Smooth muscle cell (in vitro differentiated cells): ENCODE measurements around the gene FARS2. TPM values are rescaled to one million over a fixed set of nuclear protein-coding genes. Genes with fewer than 3 reads are reported as not detected.

ENCODE experiments used
- DNase-seq: peaks from one replicate; lab custom pipeline; 2025; ENCODE audit not compliant: unreplicated experiment; lab: John Stamatoyannopoulos, UW
- H2AFZ ChIP-seq: fragments of 200-600 bp; sonication (generic); 2 replicates; pipeline ENCODE4 v1.6.0; 2016; ENCODE audit warnings: antibody characterized with exemption, low read depth, mild to moderate bottlenecking
- H3F3A ChIP-seq: fragments of 200-600 bp; sonication (generic); 2 replicates; pipeline ENCODE4 v1.6.0; 2017; ENCODE audit warnings: antibody characterized with exemption, low read depth
- H3K27ac ChIP-seq: fragments of 200-600 bp; sonication (generic); 2 replicates; pipeline ENCODE4 v1.5.1; 2016; ENCODE audit warnings: low read depth, mild to moderate bottlenecking
- H3K27me3 ChIP-seq: fragments of 200-600 bp; sonication (generic); 2 replicates; pipeline ENCODE4 v1.6.1; 2016; ENCODE audit warnings: low read depth, mild to moderate bottlenecking
- H3K36me3 ChIP-seq: fragments of 200-600 bp; sonication (generic); 2 replicates; pipeline ENCODE4 v1.5.1; 2016; ENCODE audit warnings: low read depth
- H3K4me1 ChIP-seq: fragments of 200-600 bp; sonication (generic); 2 replicates; pipeline ENCODE4 v1.5.1; 2016; ENCODE audit warnings: low read depth
- H3K4me2 ChIP-seq: fragments of 200-600 bp; sonication (generic); 2 replicates; pipeline ENCODE4 v1.6.0; 2016; ENCODE audit warnings: mild to moderate bottlenecking
- H3K4me3 ChIP-seq: fragments of 200-600 bp; sonication (generic); 2 replicates; pipeline ENCODE4 v1.5.1; 2016; ENCODE audit warnings: mild to moderate bottlenecking
- H3K79me2 ChIP-seq: fragments of 200-600 bp; sonication (generic); 2 replicates; pipeline ENCODE4 v1.6.0; 2016; ENCODE audit warnings: low read depth, mild to moderate bottlenecking
- H3K9ac ChIP-seq: fragments of 200-600 bp; sonication (generic); 2 replicates; pipeline ENCODE4 v1.6.0; 2016; ENCODE audit warnings: low read depth
- H3K9me3 ChIP-seq: fragments of 200-600 bp; sonication (generic); replicated peaks from 2 replicates; pipeline ENCODE4 v1.5.1; 2016; ENCODE audit warnings: low read depth
- H4K20me1 ChIP-seq: fragments of 200-600 bp; sonication (generic); 2 replicates; pipeline ENCODE4 v1.6.0; 2016; ENCODE audit warnings: low read depth
- WGBS: methylation state at CpG from one replicate; pipeline ENCODE4 v1.1.7; 2016; ENCODE audit warnings: low lambda C conversion rate; 5-methylcytosine and 5-hydroxymethylcytosine counted together
- polyA plus RNA-seq: library from polyadenylated mRNA; unstranded; fragments of >200 nt; fragmentation: Nextera tagmentation; extraction: Ambion mirVana; gene quantifications from 2 replicates; pipeline ENCODE4 v1.2.1, GENCODE V29; 2016
- total RNA-seq: library from RNA; depleted of rRNA; stranded (reverse); fragments of >200 nt; gene quantifications from 2 replicates; pipeline ENCODE4 v1.2.3, GENCODE V29; 2014
- TF ChIP-seq, protein P1 (sequence below): fragments of 200-600 bp; sonication (generic); IDR thresholded peaks from 2 replicates; pipeline ENCODE4 v1.5.1; 2017; ENCODE audit warnings: borderline replicate concordance, mild to moderate bottlenecking, antibody characterized with exemption; ENCODE audit not compliant: insufficient read depth, poor library complexity, severe bottlenecking

The FARS2 gene
- total and polyA plus RNA-seq, 2 experiments from 2014 or later, result 9.6 to 13.2 TPM

DNA sequence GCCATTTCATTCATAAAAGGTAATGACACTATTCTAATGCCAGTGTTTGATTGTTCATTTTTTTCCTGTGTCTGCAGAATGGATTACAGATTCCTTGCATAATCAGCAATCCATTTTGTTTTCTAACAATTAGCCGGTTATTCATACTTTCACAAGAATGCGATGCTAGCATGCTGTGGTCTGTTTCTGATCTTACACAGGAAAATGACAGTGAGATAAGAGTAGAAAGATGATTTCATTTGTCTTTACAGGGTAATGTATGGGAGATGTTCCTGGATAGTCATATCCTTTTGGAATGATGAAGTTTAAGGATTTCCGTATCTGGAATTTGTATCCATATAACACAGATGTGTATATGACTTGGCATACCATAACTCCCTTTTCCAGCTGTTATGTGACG, 207.3 kb downstream of the FARS2 start:
- Histone ChIP-seq H3K4me2 (peak overlapping the region; percentile 10), H2AFZ (no peak overlapping the region), H3K4me1 (peaks cover 33% of the 10 kb centered on the region), H3K9ac (no peak overlapping the region), H4K20me1 (peaks cover 30% of the 10 kb centered on the region), H3K9me3 (no peaks in the 10 kb centered on the region), H3K27ac (no peak overlapping the region), H3K27me3 (no peaks in the 10 kb centered on the region), H3K79me2 (no peaks in the 10 kb centered on the region), H3F3A (no peaks in the 10 kb centered on the region), H3K36me3 (no peaks in the 10 kb centered on the region), H3K4me3 (no peak overlapping the region)
- 55% methylated on average over 4 of the region's 4 CpGs for WGBS
- no peak for DNase-seq
- TF ChIP-seq, protein P1, sequence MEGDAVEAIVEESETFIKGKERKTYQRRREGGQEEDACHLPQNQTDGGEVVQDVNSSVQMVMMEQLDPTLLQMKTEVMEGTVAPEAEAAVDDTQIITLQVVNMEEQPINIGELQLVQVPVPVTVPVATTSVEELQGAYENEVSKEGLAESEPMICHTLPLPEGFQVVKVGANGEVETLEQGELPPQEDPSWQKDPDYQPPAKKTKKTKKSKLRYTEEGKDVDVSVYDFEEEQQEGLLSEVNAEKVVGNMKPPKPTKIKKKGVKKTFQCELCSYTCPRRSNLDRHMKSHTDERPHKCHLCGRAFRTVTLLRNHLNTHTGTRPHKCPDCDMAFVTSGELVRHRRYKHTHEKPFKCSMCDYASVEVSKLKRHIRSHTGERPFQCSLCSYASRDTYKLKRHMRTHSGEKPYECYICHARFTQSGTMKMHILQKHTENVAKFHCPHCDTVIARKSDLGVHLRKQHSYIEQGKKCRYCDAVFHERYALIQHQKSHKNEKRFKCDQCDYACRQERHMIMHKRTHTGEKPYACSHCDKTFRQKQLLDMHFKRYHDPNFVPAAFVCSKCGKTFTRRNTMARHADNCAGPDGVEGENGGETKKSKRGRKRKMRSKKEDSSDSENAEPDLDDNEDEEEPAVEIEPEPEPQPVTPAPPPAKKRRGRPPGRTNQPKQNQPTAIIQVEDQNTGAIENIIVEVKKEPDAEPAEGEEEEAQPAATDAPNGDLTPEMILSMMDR, result no peak

GRCh38 chr6:5469101-5469846, 208.0 kb downstream of the FARS2 start:
- no peaks in the 10 kb centered on the region for H3F3A ChIP-seq
- 52% methylated on average over 14 of the region's 14 CpGs for WGBS
- no peak for DNase-seq
- peaks cover 30% of the 10 kb centered on the region for H3K4me1 ChIP-seq
- peaks cover 35% of the 10 kb centered on the region for H4K20me1 ChIP-seq
- no peak overlapping the region for H3K9ac ChIP-seq
- no peaks in the 10 kb centered on the region for H3K9me3 ChIP-seq
- no peak overlapping the region for H3K4me2 ChIP-seq
- H3K36me3 ChIP-seq, result no peaks in the 10 kb centered on the region
- no peak overlapping the region for H3K27ac ChIP-seq
- TF ChIP-seq, protein P1, result no peak
- no peak overlapping the region for H2AFZ ChIP-seq
- no peak overlapping the region for H3K4me3 ChIP-seq
- H3K79me2 ChIP-seq, result no peaks in the 10 kb centered on the region
- H3K27me3 ChIP-seq, result no peaks in the 10 kb centered on the region

GRCh38 chr6:5471044-5471443, 209.7 kb downstream of the FARS2 start:
- Histone ChIP-seq H3F3A (no peaks in the 10 kb centered on the region), H3K27me3 (no peaks in the 10 kb centered on the region), H3K4me2 (peak overlapping the region; percentile 59), H2AFZ (no peak overlapping the region), H3K4me3 (no peak overlapping the region), H3K27ac (no peak overlapping the region), H3K79me2 (no peaks in the 10 kb centered on the region), H4K20me1 (peaks cover 35% of the 10 kb centered on the region), H3K9ac (no peak overlapping the region), H3K9me3 (no peaks in the 10 kb centered on the region), H3K36me3 (no peaks in the 10 kb centered on the region), H3K4me1 (peaks cover 29% of the 10 kb centered on the region)
- no peak for DNase-seq
- TF ChIP-seq, protein P1, result peak; percentile 88
- WGBS, result 11% methylated on average over 8 of the region's 8 CpGs
